IMR-90 (cell line): ENCODE data around the gene CYB5RL. TPM values are rescaled to one million over a fixed set of nuclear protein-coding genes. Genes with fewer than 3 reads are reported as not detected.

Experiments
- ATAC-seq: fragments of 200-7000 bp; cut with Tn5 transposase; 2 replicates; pipeline ENCODE4 v1.9.1; 2020; ENCODE audit warnings: low read depth, mild to moderate bottlenecking, moderate library complexity
- BruUV-seq: library from RNA; stranded (reverse); fragments of 400-500 nt; replicated peaks from 2 replicates; lab custom pipeline; 2021; lab: Mats Ljungman, UMichigan
- CTCF ChIA-PET: fragments of 300-600 bp; formaldehyde crosslinking; extraction: SDS; loops from one replicate; lab custom pipeline; 2021; ENCODE audit warnings: antibody characterized with exemption; lab: Yijun Ruan, JAX
- POLR2A ChIA-PET: fragments of 300-600 bp; sonication (Branson Sonifier 250); formaldehyde crosslinking; loops from one replicate; lab custom pipeline; 2022; ENCODE audit warnings: antibody characterized with exemption; ENCODE audit not compliant: unreplicated experiment; lab: Charles Lee
- DNase-seq: peaks from one replicate; pipeline ENCODE4 v3.0.0; 2013
- H2AFZ ChIP-seq: replicated peaks from 2 replicates; pipeline ENCODE3; 2013; ENCODE audit warnings: low read length, mild to moderate bottlenecking; ENCODE audit not compliant: poor library complexity
- H2AK5ac ChIP-seq: 2 replicates; pipeline ENCODE4 v1.6.1; 2013; ENCODE audit warnings: low read depth, low read length, inconsistent platforms
- H2AK9ac ChIP-seq: replicated peaks from 2 replicates; pipeline ENCODE3; 2013; ENCODE audit warnings: mild to moderate bottlenecking, low read depth, low read length, moderate library complexity; ENCODE audit not compliant: poor library complexity
- H2BK120ac ChIP-seq: 2 replicates; pipeline ENCODE4 v1.6.1; 2013; ENCODE audit warnings: low read depth, low read length, inconsistent platforms
- H2BK15ac ChIP-seq: 3 replicates; pipeline ENCODE4 v1.6.1; 2013; ENCODE audit warnings: low read depth, low read length, inconsistent platforms
- H2BK20ac ChIP-seq: 2 replicates; pipeline ENCODE4 v1.6.1; 2013; ENCODE audit warnings: low read depth, mild to moderate bottlenecking, inconsistent platforms, low read length, moderate library complexity
- H2BK5ac ChIP-seq: 2 replicates; pipeline ENCODE4 v1.6.1; 2013; ENCODE audit warnings: mild to moderate bottlenecking, low read depth, low read length, inconsistent platforms; ENCODE audit not compliant: poor library complexity, severe bottlenecking
- H3K14ac ChIP-seq: replicated peaks from 2 replicates; pipeline ENCODE4 v1.6.1; 2013; ENCODE audit warnings: low read depth, low read length, inconsistent platforms
- H3K18ac ChIP-seq: 2 replicates; pipeline ENCODE4 v1.6.1; 2013; ENCODE audit warnings: low read depth, low read length, control low read depth
- H3K23ac ChIP-seq: 2 replicates; pipeline ENCODE4 v1.6.1; 2013; ENCODE audit warnings: low read depth, low read length, inconsistent platforms
- H3K27ac ChIP-seq: 2 replicates; pipeline ENCODE4 v1.5.1; 2013; ENCODE audit warnings: mild to moderate bottlenecking, control low read depth, low read length; ENCODE audit not compliant: insufficient read depth
- H3K27me3 ChIP-seq: 2 replicates; pipeline ENCODE4 v1.6.1; 2013; ENCODE audit warnings: low read length; ENCODE audit not compliant: control insufficient read depth, insufficient read depth
- H3K36me3 ChIP-seq: 2 replicates; pipeline ENCODE4 v1.6.1; 2013; ENCODE audit warnings: low read length, mixed read lengths; ENCODE audit not compliant: control insufficient read depth, insufficient read depth
- H3K4ac ChIP-seq: 2 replicates; pipeline ENCODE4 v1.6.1; 2013; ENCODE audit warnings: low read depth, low read length, inconsistent platforms
- H3K4me1 ChIP-seq: 2 replicates; pipeline ENCODE4 v1.6.1; 2013; ENCODE audit warnings: low read length, mixed read lengths; ENCODE audit not compliant: control insufficient read depth, insufficient read depth
- H3K4me2 ChIP-seq: 2 replicates; pipeline ENCODE4 v1.6.1; 2013; ENCODE audit warnings: low read depth, mild to moderate bottlenecking, control low read depth, low read length, moderate library complexity
- H3K4me3 ChIP-seq: 2 replicates; pipeline ENCODE4 v1.5.1; 2013; ENCODE audit warnings: low read depth, mild to moderate bottlenecking, control low read depth, low read length, moderate library complexity; ENCODE audit not compliant: insufficient read depth
- H3K56ac ChIP-seq: 2 replicates; pipeline ENCODE4 v1.6.1; 2013; ENCODE audit warnings: low read length, inconsistent platforms; ENCODE audit not compliant: insufficient read depth; ENCODE audit errors: extremely low read depth
- H3K79me1 ChIP-seq, 2 experiments: 2 replicates each; pipeline ENCODE4 v1.6.1; 2013; ENCODE audit warnings: low read length in 2 of 2, inconsistent platforms in 1 of 2, low read depth in 1 of 2
- H3K9ac ChIP-seq: 2 replicates; pipeline ENCODE4 v1.6.1; 2013; ENCODE audit warnings: low read depth, low read length, control low read depth
- H3K9me1 ChIP-seq: 2 replicates; pipeline ENCODE4 v1.6.1; 2013; ENCODE audit warnings: low read length, inconsistent platforms; ENCODE audit not compliant: insufficient read depth
- H3K9me3 ChIP-seq: 2 replicates; pipeline ENCODE4 v1.6.1; 2013; ENCODE audit warnings: low read length; ENCODE audit not compliant: control insufficient read depth, insufficient read depth
- H4K20me1 ChIP-seq: 2 replicates; pipeline ENCODE4 v1.6.1; 2013; ENCODE audit warnings: low read length, inconsistent platforms; ENCODE audit not compliant: insufficient read depth
- H4K5ac ChIP-seq: 2 replicates; pipeline ENCODE4 v1.6.1; 2013; ENCODE audit warnings: mild to moderate bottlenecking, low read depth, low read length, control low read depth
- H4K8ac ChIP-seq, 2 experiments: 2 replicates each; pipeline ENCODE4 v1.6.1; 2013; ENCODE audit warnings: low read depth in 2 of 2, low read length in 2 of 2, control low read depth in 1 of 2, inconsistent platforms in 1 of 2
- H4K91ac ChIP-seq: 2 replicates; pipeline ENCODE4 v1.6.1; 2013; ENCODE audit warnings: low read depth, low read length, inconsistent platforms; ENCODE audit not compliant: insufficient read depth
- CEBPB ChIP-seq: IDR thresholded peaks from 2 replicates; pipeline ENCODE4 v1.6.1; 2012; ENCODE audit warnings: low read depth, low read length, improper control_type of control experiment
- MXI1 ChIP-seq: IDR thresholded peaks from 2 replicates; pipeline ENCODE4 v1.6.1; 2012; ENCODE audit warnings: low read depth, mild to moderate bottlenecking, low read length, moderate library complexity, borderline replicate concordance
- WGBS, 2 experiments: methylation state at CpG; one replicate each; pipeline versions ENCODE4 v1.1.5 to v1.1.7; 2013; ENCODE audit warnings: missing lambda C conversion rate in 2 of 2; ENCODE audit not compliant: insufficient read length in 1 of 2; ENCODE audit errors: extremely low coverage in 2 of 2; 5-methylcytosine and 5-hydroxymethylcytosine counted together
- dilution Hi-C: fragments of 300-500 bp; cut with HindIII; formaldehyde crosslinking; loops from one replicate; pipeline ENCODE4 v1.14.3; 2018; ENCODE audit warnings: low sequenced_read_pairs; ENCODE audit not compliant: unreplicated experiment
- in situ Hi-C: fragments of 300-500 bp; cut with MboI; formaldehyde crosslinking; loops from 3 replicates; pipeline ENCODE4 v1.14.3; 2019; ENCODE audit warnings: low sequenced_read_pairs, inconsistent platforms, mixed read lengths
- intact Hi-C: fragments of 100-400 bp; cut with micrococcal nuclease; formaldehyde crosslinking; loops from 2 replicates; pipeline ENCODE4 v1.10.0; 2022
- polyA plus RNA-seq, 3 experiments: library from polyadenylated mRNA; depleted of rRNA; stranded (reverse); fragments of >200 nt; gene quantifications; 2 replicates each; pipeline ENCODE4 v1.2.3, GENCODE V29; 2012; ENCODE audit warnings: low replicate concordance in 1 of 3
- total RNA-seq: library from RNA; depleted of rRNA; stranded (reverse); fragments of >200 nt; gene quantifications from 2 replicates; pipeline ENCODE4 v1.2.3, GENCODE V29; 2012

The CYB5RL gene
- total and polyA plus RNA-seq, 2 of the 4 experiments (the other 2 are of a cell fraction), result 3.8 to 4.3 TPM

- H3K14ac ChIP-seq, result no peak overlapping the region
- H3K4ac ChIP-seq, result no peak overlapping the region
- peaks cover 1% of the 10 kb centered on the region; the same call in 1 of the 2 replicates for H3K4me1 ChIP-seq
- no peak for TF ChIP-seq MXI1
- no peak for TF ChIP-seq CEBPB
- H3K9ac ChIP-seq, result no peak overlapping the region
- no peak overlapping the region for H2AK5ac ChIP-seq
- H3K4me3 ChIP-seq, result no peak overlapping the region
- no peak overlapping the region for H3K18ac ChIP-seq
- no peak overlapping the region for H4K5ac ChIP-seq
- CTCF ChIA-PET, result interaction anchor here (1.6 kb wide), 1 partner anchor 10 kb away, joined by 3 read pairs; no protein-coding TSS in a partner anchor
- H3K27me3 ChIP-seq, result no peaks in the 10 kb centered on the region
- H3K9me3 ChIP-seq, result no peaks in the 10 kb centered on the region
- no peak overlapping the region for H4K8ac ChIP-seq
- H3K27ac ChIP-seq, result no peak overlapping the region
- no peak overlapping the region for H4K91ac ChIP-seq
- no peak overlapping the region for H3K23ac ChIP-seq
- peaks cover 9% of the 10 kb centered on the region; the same call in 1 of the 2 replicates for H3K9me1 ChIP-seq
- H2BK15ac ChIP-seq, result no peak overlapping the region
- no peak overlapping the region for H2AK9ac ChIP-seq
- no peak overlapping the region for H2BK120ac ChIP-seq
- no peak overlapping the region for H2BK5ac ChIP-seq
- in situ Hi-C loops (no loop called here), intact Hi-C loops (no loop called here), dilution Hi-C loops (no loop called here)
- BruUV-seq, result no TSS peak
- no peak overlapping the region for H2AFZ ChIP-seq
- no peak overlapping the region for H3K4me2 ChIP-seq
- peaks cover 1% of the 10 kb centered on the region; the same call in 1 of the 2 replicates for H3K36me3 ChIP-seq
- ATAC-seq (no peak), DNase-seq (no peak)
- POLR2A ChIA-PET, result no interaction called here
- no peaks in the 10 kb centered on the region for H3K79me1 ChIP-seq
- no peak overlapping the region for H2BK20ac ChIP-seq
- H4K20me1 ChIP-seq, result no peaks in the 10 kb centered on the region
- H3K56ac ChIP-seq, result no peak overlapping the region
- no CpG with 5 or more reads among the region's 1 CpG for WGBS, 2 experiments
Measured at GRCh38 chr1:54191525-54191924, 8.3 kb downstream of the CYB5RL start.
